Uterus (tissue), 4 donors: Measurements from ENCODE around the gene FAM43B. TPM values are rescaled to one million over a fixed set of nuclear protein-coding genes. Genes with fewer than 3 reads are reported as not detected.

ENCODE experiments used
- DNase-seq, 2 donors: peaks; one replicate each; pipeline ENCODE4 v3.0.0-alpha.2; 2019 to 2020
- H3K27ac ChIP-seq, 2 donors: fragments of 200-600 bp; sonication (generic); 1 replicate in 1 of 2; 2 replicates in 1 of 2; pipeline ENCODE4 v1.5.1; 2016 to 2018
- H3K27me3 ChIP-seq, 2 donors: fragments of 200-600 bp; sonication (generic); one replicate each; pipeline ENCODE4 v1.5.1; 2018 to 2019; ENCODE audit warnings: control low read depth in 1 of 2
- H3K36me3 ChIP-seq, 2 donors: fragments of 200-600 bp; sonication (generic); one replicate each; pipeline ENCODE4 v1.5.1; 2019; ENCODE audit warnings: control low read depth in 1 of 2
- H3K4me1 ChIP-seq, 2 donors: fragments of 200-600 bp; sonication (generic); one replicate each; pipeline ENCODE4 v1.5.1; 2018 to 2019; ENCODE audit warnings: control low read depth in 1 of 2
- H3K4me3 ChIP-seq, 2 donors: fragments of 200-600 bp; sonication (generic); 1 replicate in 1 of 2; 2 replicates in 1 of 2; pipeline ENCODE4 v1.5.1; 2018 to 2019; ENCODE audit warnings: mild to moderate bottlenecking in 1 of 2
- H3K9me3 ChIP-seq, 2 donors: fragments of 200-600 bp; sonication (generic); one replicate each; pipeline ENCODE4 v1.5.1; 2019; ENCODE audit warnings: control low read depth in 1 of 2
- POLR2A ChIP-seq, 2 donors: fragments of 450-650 bp; IDR thresholded peaks; one replicate each; pipeline ENCODE4 v1.6.1; 2016; ENCODE audit warnings: antibody characterized with exemption in 2 of 2, mild to moderate bottlenecking in 1 of 2, moderate library complexity in 1 of 2
- intact Hi-C: fragments of 100-400 bp; cut with DNase I; formaldehyde crosslinking; loops from one replicate; pipeline ENCODE4 v1.15.1; 2023; ENCODE audit warnings: low total_unique reads
- total RNA-seq, 4 donors: library from RNA; depleted of rRNA in 3 of 4; stranded (reverse); fragments of >200 nt in 3 of 4; gene quantifications; one replicate each; pipeline versions ENCODE4 v1.1.0 to v1.2.4, GENCODE V29; 2014 to 2023
- TF ChIP-seq, protein P1 (sequence below), 4 experiments: fragments of 200-600 bp in 2 of 4; fragments of 450-650 bp in 2 of 4; sonication (generic) in 2 of 4; IDR thresholded peaks; one replicate each; pipeline ENCODE4 v1.5.1; 2016 to 2019; ENCODE audit warnings: antibody characterized with exemption in 4 of 4, mild to moderate bottlenecking in 2 of 4, moderate library complexity in 1 of 4
- donor health status: DM: yes; HTN: yes; CAD: no.

The FAM43B gene, protein sequence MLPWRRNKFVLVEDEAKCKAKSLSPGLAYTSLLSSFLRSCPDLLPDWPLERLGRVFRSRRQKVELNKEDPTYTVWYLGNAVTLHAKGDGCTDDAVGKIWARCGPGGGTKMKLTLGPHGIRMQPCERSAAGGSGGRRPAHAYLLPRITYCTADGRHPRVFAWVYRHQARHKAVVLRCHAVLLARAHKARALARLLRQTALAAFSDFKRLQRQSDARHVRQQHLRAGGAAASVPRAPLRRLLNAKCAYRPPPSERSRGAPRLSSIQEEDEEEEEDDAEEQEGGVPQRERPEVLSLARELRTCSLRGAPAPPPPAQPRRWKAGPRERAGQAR
- total RNA-seq, result 1 to 10 TPM in 3 of 4 donors, not detected in 1; 1.5 to 2.3 (median 2.2) TPM

DNA sequence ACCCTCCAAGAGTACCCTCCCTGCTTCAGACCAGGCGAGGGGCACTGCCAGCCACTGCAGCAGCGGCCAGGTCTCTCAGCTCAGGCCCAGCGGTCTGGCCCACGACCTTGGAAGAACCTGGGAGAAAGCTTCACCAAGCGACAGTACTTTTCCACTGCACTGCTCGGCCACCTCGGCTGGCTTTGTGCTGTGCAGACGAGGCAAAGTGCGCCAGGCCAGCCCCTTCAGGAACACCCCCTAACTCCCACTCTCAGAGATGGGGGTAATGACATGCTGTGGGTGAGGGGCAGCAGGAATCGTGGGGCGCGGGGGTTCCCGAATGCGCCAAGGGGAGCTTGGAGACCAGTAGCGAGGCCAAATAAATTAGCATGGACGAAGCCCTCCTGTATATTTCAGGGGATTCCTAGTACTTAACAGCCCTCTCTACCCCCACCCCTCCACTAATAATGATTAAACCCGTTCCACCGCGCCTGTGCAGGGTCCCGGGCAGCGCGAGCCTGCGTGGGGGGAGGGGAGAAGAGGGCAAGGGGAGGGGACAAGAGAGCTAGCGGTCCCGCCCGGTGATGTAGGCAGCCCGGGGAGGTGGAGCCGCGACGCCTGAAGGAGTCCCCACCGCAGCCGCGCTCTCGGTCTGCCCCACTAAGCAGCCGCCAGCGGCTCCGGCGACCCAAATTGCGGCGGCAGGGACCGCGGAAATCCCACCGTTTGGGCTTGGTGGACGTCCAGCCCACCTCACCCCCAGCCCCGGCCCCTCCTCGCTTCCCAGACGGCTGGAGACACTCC lies at the start of gene FAM43B:
Gene FAM43B (plus strand): TSS at position 629 of the 783 bp plus-strand sequence. CDS start 401 bp downstream, outside the sequence.
- TF ChIP-seq, protein P1, sequence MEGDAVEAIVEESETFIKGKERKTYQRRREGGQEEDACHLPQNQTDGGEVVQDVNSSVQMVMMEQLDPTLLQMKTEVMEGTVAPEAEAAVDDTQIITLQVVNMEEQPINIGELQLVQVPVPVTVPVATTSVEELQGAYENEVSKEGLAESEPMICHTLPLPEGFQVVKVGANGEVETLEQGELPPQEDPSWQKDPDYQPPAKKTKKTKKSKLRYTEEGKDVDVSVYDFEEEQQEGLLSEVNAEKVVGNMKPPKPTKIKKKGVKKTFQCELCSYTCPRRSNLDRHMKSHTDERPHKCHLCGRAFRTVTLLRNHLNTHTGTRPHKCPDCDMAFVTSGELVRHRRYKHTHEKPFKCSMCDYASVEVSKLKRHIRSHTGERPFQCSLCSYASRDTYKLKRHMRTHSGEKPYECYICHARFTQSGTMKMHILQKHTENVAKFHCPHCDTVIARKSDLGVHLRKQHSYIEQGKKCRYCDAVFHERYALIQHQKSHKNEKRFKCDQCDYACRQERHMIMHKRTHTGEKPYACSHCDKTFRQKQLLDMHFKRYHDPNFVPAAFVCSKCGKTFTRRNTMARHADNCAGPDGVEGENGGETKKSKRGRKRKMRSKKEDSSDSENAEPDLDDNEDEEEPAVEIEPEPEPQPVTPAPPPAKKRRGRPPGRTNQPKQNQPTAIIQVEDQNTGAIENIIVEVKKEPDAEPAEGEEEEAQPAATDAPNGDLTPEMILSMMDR (IDR thresholded peaks at IDR 0.05), result no peak
- no peak for TF ChIP-seq POLR2A (IDR thresholded peaks at IDR 0.05)
- Histone ChIP-seq H3K27ac (peak within 1 kb of the TSS; percentile 20 to 68), H3K4me3 (peak within 1 kb of the TSS; percentile 27 to 30), H3K27me3 (no peaks in the 10 kb centered on the region), H3K4me1 (peaks cover 0 to 14% of the 10 kb centered on the region in 2 donors), H3K9me3 (no peaks in the 10 kb centered on the region), H3K36me3 (no peaks in the 10 kb centered on the region)
- peak; percentile 40 to 67 for DNase-seq
- intact Hi-C loops, result no loop called here

DNA sequence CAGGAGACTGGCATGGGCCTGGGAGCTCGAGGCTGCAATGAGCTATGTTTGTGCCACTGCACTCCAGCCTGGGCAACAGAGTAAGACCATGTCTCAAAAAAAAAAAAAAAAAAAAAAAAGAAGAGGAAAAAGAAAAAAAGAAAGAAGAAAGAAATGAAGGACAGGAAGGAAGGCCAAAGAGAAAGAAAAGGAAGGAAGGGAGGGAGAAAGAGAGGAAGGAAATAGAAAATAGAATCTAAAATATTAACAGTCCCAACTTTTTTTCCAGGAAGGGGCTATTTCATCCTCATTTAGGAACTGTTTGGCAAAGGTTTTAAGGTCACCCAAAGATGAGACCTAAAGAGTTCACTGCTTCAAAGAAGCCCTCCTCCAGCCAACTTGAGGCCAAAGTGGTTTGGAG lies 46.9 kb upstream of the FAM43B start:
- Histone ChIP-seq H3K4me3 (no peak overlapping the region), H3K36me3 (no peaks in the 10 kb centered on the region), H3K27ac (no peak overlapping the region), H3K4me1 (peaks cover 0 to 3% of the 10 kb centered on the region in 2 donors), H3K27me3 (no peaks in the 10 kb centered on the region), H3K9me3 (no peaks in the 10 kb centered on the region)
- DNase-seq, result no peak
- intact Hi-C loops, result no loop called here
- no peak for TF ChIP-seq POLR2A (IDR thresholded peaks at IDR 0.05)
- TF ChIP-seq, protein P1 (IDR thresholded peaks at IDR 0.05), result no peak

DNA sequence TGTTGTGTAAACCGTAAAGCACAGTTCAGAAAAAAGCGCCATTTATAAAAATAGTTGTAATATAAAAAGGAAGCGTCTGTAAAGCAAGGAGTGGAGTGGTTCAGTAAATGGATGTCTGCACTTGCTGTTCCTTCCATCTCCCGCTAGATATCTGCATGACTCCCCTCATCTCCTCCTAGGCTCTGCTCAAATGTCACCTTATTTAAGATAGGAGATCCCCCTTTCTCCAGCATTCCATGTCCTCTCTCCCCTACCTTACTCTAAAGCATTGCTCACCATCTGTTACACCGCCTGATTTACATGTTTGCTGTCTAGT lies 45.2 kb upstream of the FAM43B start:
- Histone ChIP-seq H3K27ac (peak overlapping the region in 1 of 2 donors; percentile 72), H3K9me3 (no peaks in the 10 kb centered on the region), H3K4me1 (peaks cover 0 to 3% of the 10 kb centered on the region in 2 donors), H3K36me3 (no peaks in the 10 kb centered on the region), H3K27me3 (no peaks in the 10 kb centered on the region), H3K4me3 (peak overlapping the region; percentile 69 to 73)
- TF ChIP-seq, protein P1 (IDR thresholded peaks at IDR 0.05), result no peak
- no peak for TF ChIP-seq POLR2A (IDR thresholded peaks at IDR 0.05)
- no peak for DNase-seq
- intact Hi-C loops, result no loop called here

DNA sequence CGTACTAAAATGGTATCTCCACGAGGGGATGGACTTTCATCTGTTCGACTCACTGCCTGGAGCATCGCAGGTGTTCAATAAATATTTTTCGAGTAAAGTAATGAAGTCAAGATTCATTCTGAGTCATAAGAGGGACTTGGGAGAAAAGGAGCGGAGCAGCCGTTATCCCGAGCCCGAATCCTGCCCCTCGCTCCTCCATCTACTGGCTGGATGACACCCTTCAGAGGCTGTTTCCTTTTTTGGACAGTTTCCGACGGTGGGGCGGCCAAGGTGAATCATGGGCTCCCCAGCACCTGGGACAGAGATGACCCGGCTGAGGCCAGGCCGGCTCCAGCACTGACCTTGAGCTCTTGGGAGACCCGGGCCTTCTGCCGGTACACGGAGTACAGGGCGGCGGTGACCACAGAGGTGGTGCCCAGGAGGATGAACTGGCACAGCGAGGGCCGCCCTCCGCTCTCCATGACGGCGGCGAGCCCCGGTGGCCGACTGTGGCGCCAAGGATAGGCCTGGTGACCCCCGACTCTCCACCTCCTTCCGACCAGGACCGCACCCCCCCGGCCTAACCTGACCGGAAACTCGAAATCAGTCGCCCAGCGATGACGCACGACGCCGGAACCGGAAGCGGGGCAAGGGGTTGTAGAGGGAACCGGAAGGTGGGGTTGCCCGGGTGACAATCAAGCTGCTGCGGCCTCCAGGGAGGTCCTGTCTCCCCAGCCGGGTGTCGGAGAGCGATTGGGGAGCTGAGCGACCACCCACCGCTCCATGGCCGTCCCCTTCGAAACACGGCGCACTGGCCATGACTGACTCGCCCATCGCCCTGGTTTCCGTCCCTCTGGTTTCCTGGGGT lies 44.6 kb upstream of the FAM43B start, which contains the start of gene MUL1:
Gene MUL1 (minus strand): TSS at position 588 of the 847 bp plus-strand sequence. CDS start 127 bp downstream, at position 461.
- H3K27me3 ChIP-seq, result no peaks in the 10 kb centered on the region
- peak; percentile 95 for DNase-seq
- peaks cover 0 to 3% of the 10 kb centered on the region in 2 donors for H3K4me1 ChIP-seq
- peak within 1 kb of the TSS; percentile 72 to 81 for H3K27ac ChIP-seq
- intact Hi-C loops, result no loop called here
- peak within 1 kb of the TSS; percentile 69 to 73 for H3K4me3 ChIP-seq
- TF ChIP-seq, protein P1 (IDR thresholded peaks at IDR 0.05), result peak in 1 of 4 experiments; percentile 19
- TF ChIP-seq POLR2A (IDR thresholded peaks at IDR 0.05), result peak in 1 of 2 donors; percentile 69
- H3K36me3 ChIP-seq, result no peaks in the 10 kb centered on the region
- H3K9me3 ChIP-seq, result no peaks in the 10 kb centered on the region
